H1 (cell line): ENCODE results near the gene SYN1. TPM values are rescaled to one million over a fixed set of nuclear protein-coding genes. Genes with fewer than 3 reads are reported as not detected.

ENCODE experiments used
- ASH2L ChIP-seq: fragments of 200-600, 300-600 bp; sonication (generic); IDR thresholded peaks from one replicate; pipeline ENCODE4 v1.7.1; 2017; ENCODE audit warnings: low read length
- KDM4A ChIP-seq: IDR thresholded peaks from one replicate; pipeline ENCODE4 v1.7.1; 2012; ENCODE audit warnings: low read depth, mild to moderate bottlenecking, moderate library complexity, low read length, inconsistent platforms; ENCODE audit not compliant: severe bottlenecking
- NANOG ChIP-seq: IDR thresholded peaks from 2 replicates; pipeline ENCODE4 v1.6.1; 2011; ENCODE audit warnings: low read length, low read depth, mild to moderate bottlenecking, inconsistent platforms; ENCODE audit not compliant: insufficient read depth, poor library complexity, severe bottlenecking
- PHF8 ChIP-seq: fragments of 200-600 bp; sonication (generic); conservative IDR thresholded peaks from 2 replicates; pipeline ENCODE4 v1.7.1; 2012; ENCODE audit warnings: low read depth, mild to moderate bottlenecking, inconsistent platforms, low read length, moderate library complexity
- RBBP5 ChIP-seq: IDR thresholded peaks from 2 replicates; pipeline ENCODE4 v1.7.1; 2012; ENCODE audit warnings: low read depth, mild to moderate bottlenecking, inconsistent platforms, low read length, moderate library complexity, borderline replicate concordance
- SRF ChIP-seq: IDR thresholded peaks from 2 replicates; pipeline ENCODE4 v1.6.1; 2011; ENCODE audit warnings: mild to moderate bottlenecking, low read depth, low read length, moderate library complexity
- TAF7 ChIP-seq: optimal IDR thresholded peaks from 2 replicates; pipeline ENCODE3; 2011; ENCODE audit warnings: low read depth, mild to moderate bottlenecking, inconsistent platforms, low read length, moderate library complexity, borderline replicate concordance
- YY1 ChIP-seq: IDR thresholded peaks from 2 replicates; pipeline ENCODE4 v1.6.1; 2011; ENCODE audit warnings: low read depth, mild to moderate bottlenecking, low read length
- polyA plus RNA-seq, 7 experiments: library from polyadenylated mRNA; depleted of rRNA in 3 of 7; stranded (reverse) in 5 of 7; unstranded in 2 of 7; fragments of >200 nt in 5 of 7; fragments of 200-250 nt in 2 of 7; gene quantifications; 1 replicate in 5 of 7; 2 replicates in 1 of 7; 4 replicates in 1 of 7; pipeline versions ENCODE4 v1.2.1 to v1.2.3, GENCODE V29; 2011 to 2013; ENCODE audit warnings: missing spikeins in 2 of 7, mixed read lengths in 2 of 7
- total RNA-seq: library from RNA; stranded (reverse); fragmentation: NEBNext Ultra II Directional; extraction: Animal tissue kit (Norgen Biotek cat#: 25700); gene quantifications from 2 replicates; pipeline ENCODE4 v1.2.1, GENCODE V29; 2021

SYN1 gene
- total and polyA plus RNA-seq, 2 of the 8 experiments (the other 6 are each of a cell fraction or from before 2014, with no cell fraction given), result 2.1 to 14.1 TPM

- TF ChIP-seq KDM4A (no peak), SRF (no peak), YY1 (no peak), RBBP5 (no peak), PHF8 (no peak), NANOG (no peak), TAF7 (no peak), ASH2L (no peak)
Measured at GRCh38 chrX:47539860-47540259, 79.8 kb downstream of the SYN1 start (continued).
